SIG-M5 treated with dmso at 0.1 percent for 504 hours (cell line): ENCODE results near the gene OR51S1.
"Not testable (repeated sequence)": the region's sequence is repeated elsewhere in the genome, so short reads cannot be mapped to it uniquely, and the experiment has no call there.

ENCODE experiments used
- DNase-seq: peaks from one replicate; lab custom pipeline; 2025; ENCODE audit not compliant: unreplicated experiment; lab: John Stamatoyannopoulos, UW

OR51S1 gene, protein sequence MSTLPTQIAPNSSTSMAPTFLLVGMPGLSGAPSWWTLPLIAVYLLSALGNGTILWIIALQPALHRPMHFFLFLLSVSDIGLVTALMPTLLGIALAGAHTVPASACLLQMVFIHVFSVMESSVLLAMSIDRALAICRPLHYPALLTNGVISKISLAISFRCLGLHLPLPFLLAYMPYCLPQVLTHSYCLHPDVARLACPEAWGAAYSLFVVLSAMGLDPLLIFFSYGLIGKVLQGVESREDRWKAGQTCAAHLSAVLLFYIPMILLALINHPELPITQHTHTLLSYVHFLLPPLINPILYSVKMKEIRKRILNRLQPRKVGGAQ

GRCh38 chr11:4848908-4849532, at the start of gene OR51S1:
TSS of gene OR51S1 (minus strand) at chr11:4849208. CDS start at chr11:4849208, 0 bp downstream.
- no peak for DNase-seq

DNA sequence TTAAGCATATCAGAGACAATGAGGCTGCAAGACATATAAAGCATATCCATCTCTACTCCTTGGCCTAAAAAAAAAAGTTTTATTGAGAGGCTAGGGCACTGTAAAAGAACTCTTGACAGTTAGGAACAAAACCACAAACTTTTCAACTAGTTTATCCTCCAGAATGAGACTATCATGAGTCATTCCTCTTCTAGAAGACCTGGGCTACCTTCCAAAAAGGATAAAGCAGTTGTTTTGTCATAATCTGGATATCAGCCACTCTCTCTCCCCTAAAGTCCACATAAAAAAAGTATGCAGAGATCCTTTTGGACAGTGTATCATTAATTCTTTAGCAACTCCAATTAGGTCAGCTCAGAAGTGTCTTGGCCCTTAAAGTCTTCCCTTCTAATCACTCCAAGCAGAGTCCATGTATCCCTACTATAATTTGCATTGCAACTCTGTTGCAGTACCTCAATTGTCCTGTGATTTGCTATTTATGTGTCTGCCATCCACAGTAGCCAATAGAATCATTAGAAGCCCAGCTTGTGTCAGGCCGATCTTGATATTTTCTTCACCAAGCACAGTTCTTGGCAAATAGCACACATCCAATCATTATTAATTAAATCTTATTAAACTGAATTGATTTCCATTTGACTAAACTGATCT, 43.1 kb upstream of the OR51S1 start:
- no peak for DNase-seq

GRCh38 chr11:4890279-4890678, 41.3 kb upstream of the OR51S1 start:
- no peak for DNase-seq

DNA sequence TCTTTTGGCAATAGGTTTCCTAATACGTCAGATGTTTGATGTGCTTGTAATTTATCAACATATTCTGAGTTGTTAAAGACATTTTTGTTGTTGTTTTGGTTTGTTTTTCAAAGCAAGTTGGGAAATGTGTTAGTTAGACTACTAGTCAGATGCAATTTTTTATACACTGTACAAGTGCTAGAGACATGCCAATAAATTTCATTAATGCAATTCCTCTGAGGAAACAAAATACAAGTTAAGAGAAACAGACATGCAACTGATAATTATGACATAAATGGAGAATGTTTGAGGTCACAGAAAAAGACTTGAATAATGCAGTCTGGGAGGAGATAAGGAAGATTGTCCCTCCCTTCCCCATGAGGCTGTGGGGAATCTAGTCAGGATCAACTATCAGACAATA, 38.6 kb upstream of the OR51S1 start:
- DNase-seq = no peak

- DNase-seq = no peak
Measured at GRCh38 chr11:4886186-4886585, 37.2 kb upstream of the OR51S1 start.

- DNase-seq = no peak
Measured at GRCh38 chr11:4884361-4884760, 35.4 kb upstream of the OR51S1 start.

GRCh38 chr11:4882543-4882942, 33.5 kb upstream of the OR51S1 start:
- DNase-seq = no peak

- no peak for DNase-seq
Measured at GRCh38 chr11:4881860-4882500, 33.0 kb upstream of the OR51S1 start, which contains the start of gene OR51T1. TSS of gene OR51T1 (plus strand) at chr11:4881900. CDS start at chr11:4881900, 0 bp downstream.

GRCh38 chr11:4881188-4881587, 32.2 kb upstream of the OR51S1 start:
- no peak for DNase-seq

DNA sequence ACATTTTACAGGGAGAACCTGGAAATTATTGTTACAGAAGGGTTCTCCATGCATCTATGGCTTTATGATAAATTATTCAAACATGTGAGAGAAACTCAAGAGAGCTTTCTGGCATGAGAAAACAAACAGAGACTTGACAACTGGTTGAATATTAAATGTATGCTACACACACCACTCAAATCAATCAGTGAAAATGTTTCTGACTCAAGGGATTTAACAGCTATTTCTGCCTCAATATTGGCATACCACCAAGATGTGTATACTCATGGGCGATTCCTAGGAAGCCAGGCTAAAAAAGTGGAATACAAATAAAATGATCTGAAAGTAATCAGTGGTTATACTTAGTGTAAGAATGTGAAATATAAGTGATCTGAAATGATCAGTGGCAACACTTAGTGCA, 16.8 kb upstream of the OR51S1 start:
- DNase-seq = no peak

DNA sequence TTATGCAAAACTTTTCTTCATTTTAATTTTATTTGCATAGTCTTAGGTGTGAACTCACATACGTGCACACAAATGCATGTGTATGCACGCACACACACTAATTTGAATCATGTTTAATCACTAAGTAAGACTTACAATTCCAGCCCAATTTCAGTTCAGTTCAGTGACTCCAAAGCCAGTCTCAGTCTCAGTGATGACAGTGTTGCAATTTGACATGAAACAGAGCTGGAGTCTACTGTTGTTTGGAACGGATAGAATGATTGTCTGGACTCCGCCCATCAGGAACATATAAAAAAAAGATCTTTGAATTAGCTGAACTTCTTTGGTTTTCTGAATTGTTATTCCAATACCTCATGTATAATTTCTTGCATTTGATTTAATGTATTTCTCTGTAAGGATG, 14.9 kb upstream of the OR51S1 start:
- DNase-seq = no peak

- no peak for DNase-seq
Measured at GRCh38 chr11:4862447-4863236, 13.6 kb upstream of the OR51S1 start.

DNA sequence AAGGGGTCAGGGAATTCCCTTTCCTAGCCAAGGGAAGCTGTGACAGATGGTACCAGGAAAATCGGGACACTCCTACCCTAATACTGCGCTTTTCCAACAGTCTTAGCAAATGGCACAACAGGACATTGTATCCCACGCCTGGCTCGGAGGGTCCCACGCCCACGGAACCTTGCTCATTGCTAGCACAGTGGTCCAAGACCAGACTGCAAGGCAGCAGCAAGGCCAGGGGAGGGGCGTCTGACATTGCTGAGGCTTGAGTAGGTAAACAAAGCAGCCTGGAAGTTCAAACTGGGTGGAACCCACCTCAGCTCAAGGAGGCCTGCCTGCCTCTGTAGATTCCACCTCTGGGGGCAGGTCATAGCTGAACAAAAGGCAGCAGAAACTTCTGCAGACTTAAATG, 5.3 kb upstream of the OR51S1 start:
- not testable (repeated sequence) for DNase-seq

DNA sequence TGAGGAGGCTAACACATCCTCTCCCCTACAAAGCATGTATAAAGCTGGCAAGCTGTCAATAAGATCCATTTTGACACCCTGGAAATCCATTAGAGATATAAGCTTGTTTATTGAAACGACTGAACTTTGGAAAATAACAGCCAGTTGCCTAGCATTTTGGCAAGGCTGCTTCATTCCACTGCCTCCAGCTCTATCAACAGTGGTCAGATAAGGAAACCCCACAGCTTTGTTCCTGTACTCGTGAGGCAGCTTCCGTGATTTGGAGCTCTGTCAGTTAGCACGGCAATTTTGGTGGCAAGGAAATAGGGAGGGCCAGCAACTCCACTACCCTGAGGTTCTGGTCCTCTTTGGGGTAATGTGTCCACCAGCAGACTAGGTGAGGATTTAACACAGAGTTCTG, 2.0 kb upstream of the OR51S1 start:
- DNase-seq = no peak

DNA sequence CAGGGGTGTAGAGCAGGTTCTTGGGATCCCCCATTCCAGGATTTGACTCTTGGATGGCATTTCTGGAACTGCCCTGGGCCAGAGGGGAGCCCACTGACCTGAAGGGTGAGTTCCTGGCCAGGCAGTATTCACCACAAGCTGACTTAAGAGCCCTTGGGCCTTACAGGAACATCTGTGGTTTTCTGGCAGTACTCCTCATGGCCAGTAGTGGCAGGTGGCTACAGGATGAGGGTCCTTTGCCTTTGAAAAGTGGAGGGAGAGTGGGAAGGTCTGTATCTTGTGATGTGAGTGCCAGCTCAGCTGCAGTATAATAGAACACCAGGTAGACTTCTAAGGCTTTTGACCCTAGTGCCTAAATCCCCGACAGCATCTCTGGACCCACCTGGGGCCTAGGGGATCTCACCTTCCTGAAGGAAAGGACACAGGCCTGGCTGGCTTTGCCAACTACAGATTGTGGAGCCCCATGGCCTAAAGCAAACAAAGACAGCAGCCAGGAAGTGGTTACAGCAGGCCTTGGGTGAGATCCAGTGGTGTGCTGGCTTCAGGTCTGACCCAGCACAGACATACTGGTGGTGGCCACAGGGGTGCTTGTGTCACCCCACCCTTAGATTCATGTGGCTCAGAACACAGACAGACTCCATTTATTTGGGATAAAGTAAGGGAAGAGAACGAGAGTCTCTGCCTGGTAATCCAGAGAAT, 9.0 kb downstream of the OR51S1 start:
- DNase-seq = no peak

- DNase-seq = no peak
Measured at GRCh38 chr11:4830909-4831308, 18.1 kb downstream of the OR51S1 start.

DNA sequence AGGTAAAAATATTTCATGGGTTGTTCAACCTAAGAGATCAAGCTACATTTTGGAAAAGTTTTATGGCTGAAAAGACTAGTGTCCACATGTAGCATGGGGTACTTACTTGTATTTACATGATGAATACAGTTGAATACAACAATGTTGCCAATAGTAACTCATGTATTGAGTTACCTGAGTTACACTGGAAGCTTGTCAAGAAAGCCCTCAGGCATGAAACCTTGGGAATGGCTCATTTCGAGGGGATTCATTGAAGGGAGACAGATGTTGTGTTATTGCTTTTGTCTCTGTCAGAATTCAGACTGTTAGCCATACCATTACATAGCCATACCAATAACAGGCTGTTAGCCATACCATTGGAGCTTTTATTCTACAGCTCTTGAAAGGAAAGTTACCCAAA, 18.7 kb downstream of the OR51S1 start:
- no peak for DNase-seq

GRCh38 chr11:4826425-4826824, 22.6 kb downstream of the OR51S1 start:
- DNase-seq = no peak

DNA sequence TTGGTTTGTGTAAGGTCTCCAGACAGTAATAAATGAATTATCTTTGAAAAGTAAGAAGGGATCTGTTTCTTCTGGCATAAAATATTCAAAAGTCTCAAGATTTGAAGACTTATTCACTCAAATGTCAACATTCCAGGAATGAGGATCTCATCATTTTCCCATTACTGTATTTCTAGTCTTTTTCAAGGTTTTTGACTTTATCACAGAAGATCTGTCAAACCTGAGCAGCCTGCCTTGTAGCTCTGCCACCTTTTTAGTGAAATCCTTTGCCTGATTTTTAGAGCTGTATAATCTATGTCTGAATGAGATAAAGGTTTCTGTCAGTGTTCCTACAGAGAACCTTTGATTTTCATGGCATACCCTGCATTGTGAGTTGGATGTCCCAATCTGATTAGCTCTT, 23.9 kb downstream of the OR51S1 start:
- no peak for DNase-seq

DNA sequence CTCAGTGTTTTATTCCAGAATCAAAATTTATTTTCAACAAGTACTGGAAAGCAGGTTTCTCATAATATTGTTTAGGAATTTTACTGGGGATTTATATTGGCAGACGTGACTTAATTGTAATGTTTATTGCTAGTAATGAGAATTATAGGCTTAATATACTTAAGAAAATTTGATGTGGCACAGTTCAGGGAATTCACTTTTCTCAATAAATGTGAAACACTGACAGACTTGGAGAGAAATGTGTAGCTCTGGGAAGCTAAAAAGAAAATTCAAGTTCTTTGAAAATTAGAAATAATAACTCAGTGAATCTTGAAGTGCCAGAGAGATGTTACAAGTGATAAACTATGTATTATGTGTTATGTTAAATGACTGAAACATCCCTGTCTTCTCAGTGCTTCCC, 28.0 kb downstream of the OR51S1 start, which contains the start of gene OR51F2:
TSS of gene OR51F2 (plus strand) at position 301 of the 400 bp plus-strand sequence. CDS start 101 bp downstream, outside the sequence.
- DNase-seq = no peak
